ENCODE measurements around the gene NIPSNAP3A.

NIPSNAP3A gene

DNA sequence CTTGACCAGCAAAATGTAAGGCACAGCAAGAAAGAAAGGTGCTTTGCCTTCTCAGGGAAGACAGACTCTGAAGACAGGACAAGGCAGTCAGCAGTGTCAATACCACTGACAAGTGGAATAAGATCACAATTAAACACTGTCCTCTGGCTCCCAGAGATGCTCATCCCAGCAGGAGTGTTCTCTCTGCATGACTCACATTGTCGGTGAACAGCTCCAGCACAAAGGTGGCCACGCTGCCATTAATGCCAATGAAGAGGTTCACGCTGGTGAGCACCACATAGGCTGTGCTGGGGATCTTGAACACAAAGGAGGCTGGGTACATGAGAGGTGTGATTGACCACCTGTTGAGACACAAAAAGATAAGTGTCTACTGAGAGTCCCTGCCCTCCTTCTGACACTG is 48.4 kb downstream of the NIPSNAP3A start:
- TF ChIP-seq TAF1 (IDR thresholded peaks at IDR 0.05; ENCODE audit: borderline replicate concordance, insufficient read depth, low read length) = no peak

GRCh38 chr9:104798209-104798995 is 50.9 kb downstream of the NIPSNAP3A start:
- no peak for TF ChIP-seq REST (IDR thresholded peaks at IDR 0.05; ENCODE audit: insufficient read depth in 1 of 2, low read depth in 2 of 2, low read length in 2 of 2)
- TF ChIP-seq FOXP2 (optimal IDR thresholded peaks at IDR 0.05; ENCODE audit: borderline replicate concordance, extremely low read depth, extremely low read length, insufficient read depth) = no peak
- TF ChIP-seq POLR2AphosphoS5 (IDR thresholded peaks at IDR 0.05; ENCODE audit: low read depth, low read length) = no peak
- TF ChIP-seq TAF1 (IDR thresholded peaks at IDR 0.05; ENCODE audit: borderline replicate concordance, insufficient read depth, low read length) = no peak
- TF ChIP-seq SIN3A (IDR thresholded peaks at IDR 0.05; ENCODE audit: borderline replicate concordance, insufficient read depth, low read length) = no peak

- TF ChIP-seq TAF1 (IDR thresholded peaks at IDR 0.05; ENCODE audit: borderline replicate concordance, insufficient read depth, low read length) = no peak
Measured at GRCh38 chr9:104800068-104800785, 52.7 kb downstream of the NIPSNAP3A start.

- no peak for TF ChIP-seq FOXP2 (optimal IDR thresholded peaks at IDR 0.05; ENCODE audit: borderline replicate concordance, extremely low read depth, extremely low read length, insufficient read depth)
Measured at GRCh38 chr9:104802110-104802509, 54.6 kb downstream of the NIPSNAP3A start.

GRCh38 chr9:104802906-104803305 is 55.4 kb downstream of the NIPSNAP3A start:
- TF ChIP-seq POLR2AphosphoS5 (IDR thresholded peaks at IDR 0.05; ENCODE audit: low read depth, low read length) (no peak), REST (IDR thresholded peaks at IDR 0.05; ENCODE audit: insufficient read depth in 1 of 2, low read depth in 2 of 2, low read length in 2 of 2) (no peak), TAF1 (IDR thresholded peaks at IDR 0.05; ENCODE audit: borderline replicate concordance, insufficient read depth, low read length) (no peak), FOXP2 (optimal IDR thresholded peaks at IDR 0.05; ENCODE audit: borderline replicate concordance, extremely low read depth, extremely low read length, insufficient read depth) (no peak), SIN3A (IDR thresholded peaks at IDR 0.05; ENCODE audit: borderline replicate concordance, insufficient read depth, low read length) (no peak)

DNA sequence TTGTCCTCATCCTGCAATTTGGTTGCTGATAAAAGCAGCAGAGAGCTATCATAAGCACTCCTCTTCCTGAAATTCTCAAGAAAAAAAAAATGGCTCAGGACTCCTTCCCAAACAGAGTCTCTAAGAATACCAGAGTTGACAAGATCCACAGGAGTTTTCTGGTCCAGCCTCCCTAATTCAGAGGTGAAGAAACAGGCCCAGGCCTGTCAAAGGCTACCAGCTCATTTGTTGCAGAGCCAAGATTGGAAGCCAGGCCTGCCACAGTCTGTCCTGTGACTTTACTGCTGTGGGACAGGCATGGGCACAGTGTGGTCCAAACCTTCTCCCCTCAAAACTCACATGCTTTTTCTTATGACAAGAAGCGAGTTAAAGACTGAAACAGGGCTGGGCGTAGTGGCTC is 58.0 kb downstream of the NIPSNAP3A start:
- TF ChIP-seq REST (IDR thresholded peaks at IDR 0.05; ENCODE audit: insufficient read depth in 1 of 2, low read depth in 2 of 2, low read length in 2 of 2) (no peak), FOXP2 (optimal IDR thresholded peaks at IDR 0.05; ENCODE audit: borderline replicate concordance, extremely low read depth, extremely low read length, insufficient read depth) (no peak), POLR2AphosphoS5 (IDR thresholded peaks at IDR 0.05; ENCODE audit: low read depth, low read length) (no peak), SIN3A (IDR thresholded peaks at IDR 0.05; ENCODE audit: borderline replicate concordance, insufficient read depth, low read length) (no peak), TAF1 (IDR thresholded peaks at IDR 0.05; ENCODE audit: borderline replicate concordance, insufficient read depth, low read length) (no peak)

All from PFSK-1 (cell line).